AG20443 (cell line): ENCODE results near the gene PYGL.
A peak's percentile ranks its signal among the peaks of the same experiment; 100 is the strongest.
"Not testable (repeated sequence)": the region's sequence is repeated elsewhere in the genome, so short reads cannot be mapped to it uniquely, and the experiment has no call there.

ENCODE experiments used
- DNase-seq: peaks from one replicate; pipeline ENCODE4 v3.0.0; 2012; ENCODE audit warnings: low spot score, mixed read lengths

Gene PYGL

DNA sequence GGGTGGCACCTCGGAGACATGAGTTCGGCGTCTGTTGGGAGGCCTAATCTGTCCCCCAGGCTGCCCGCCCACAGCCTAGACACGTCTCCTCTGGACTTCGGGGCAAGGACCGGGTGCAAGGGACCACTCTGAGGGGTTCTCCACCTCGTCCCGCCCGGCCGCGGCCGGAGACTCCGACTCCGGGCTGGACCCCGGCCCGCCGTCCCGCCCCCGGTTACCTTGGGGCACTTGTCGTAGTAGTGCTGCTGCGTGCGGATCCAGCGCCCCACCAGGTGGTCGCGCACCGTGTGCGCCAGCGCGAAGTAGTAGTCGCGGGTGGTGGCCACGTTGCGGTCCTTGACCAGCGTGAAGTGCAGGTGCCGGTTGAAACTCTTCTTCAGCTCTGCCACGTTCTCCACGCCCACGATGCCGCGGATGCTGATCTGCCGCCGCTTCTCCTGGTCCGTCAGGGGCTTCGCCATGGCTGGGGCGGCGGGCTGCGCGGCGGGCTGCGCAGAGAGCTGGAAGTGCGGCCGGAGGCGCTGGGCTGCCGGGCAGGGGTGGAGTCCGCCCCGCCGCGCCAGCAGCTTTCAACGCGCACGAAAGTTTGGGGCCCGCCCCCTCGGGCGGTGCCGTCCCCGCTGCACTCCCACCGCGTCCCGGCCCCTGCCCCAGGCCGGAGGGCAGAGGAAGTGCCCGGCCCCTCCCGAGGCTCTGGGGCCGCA lies at the start of gene PYGL:
Gene PYGL, minus strand, starts transcription at position 541 of the 704 bp plus-strand sequence. Its CDS starts 80 bp downstream, at position 461.
- DNase-seq = peak; percentile 92

DNA sequence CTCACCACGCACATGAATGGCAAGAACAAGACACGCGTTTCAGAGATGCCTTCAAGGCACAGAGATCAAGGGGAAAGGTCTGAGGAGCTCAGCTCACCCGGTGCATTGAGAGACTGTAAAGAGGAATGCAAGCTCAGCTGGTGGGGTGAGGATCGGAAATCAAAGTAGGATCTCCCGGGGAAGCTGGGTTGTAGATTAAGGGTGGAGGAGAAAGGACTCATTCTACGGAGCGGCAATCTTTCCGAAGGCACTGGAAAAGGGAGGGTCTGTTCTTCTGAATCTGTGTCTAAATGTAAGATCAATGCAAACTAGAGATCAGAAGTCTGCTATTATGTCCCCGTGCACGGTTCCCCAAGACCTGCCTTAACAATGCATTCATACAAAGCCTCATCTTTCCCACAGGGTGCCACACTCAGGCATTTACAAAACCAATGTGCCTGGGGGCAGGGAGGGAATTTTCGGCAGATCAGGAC lies 41.6 kb upstream of the PYGL start:
- DNase-seq = no peak

DNA sequence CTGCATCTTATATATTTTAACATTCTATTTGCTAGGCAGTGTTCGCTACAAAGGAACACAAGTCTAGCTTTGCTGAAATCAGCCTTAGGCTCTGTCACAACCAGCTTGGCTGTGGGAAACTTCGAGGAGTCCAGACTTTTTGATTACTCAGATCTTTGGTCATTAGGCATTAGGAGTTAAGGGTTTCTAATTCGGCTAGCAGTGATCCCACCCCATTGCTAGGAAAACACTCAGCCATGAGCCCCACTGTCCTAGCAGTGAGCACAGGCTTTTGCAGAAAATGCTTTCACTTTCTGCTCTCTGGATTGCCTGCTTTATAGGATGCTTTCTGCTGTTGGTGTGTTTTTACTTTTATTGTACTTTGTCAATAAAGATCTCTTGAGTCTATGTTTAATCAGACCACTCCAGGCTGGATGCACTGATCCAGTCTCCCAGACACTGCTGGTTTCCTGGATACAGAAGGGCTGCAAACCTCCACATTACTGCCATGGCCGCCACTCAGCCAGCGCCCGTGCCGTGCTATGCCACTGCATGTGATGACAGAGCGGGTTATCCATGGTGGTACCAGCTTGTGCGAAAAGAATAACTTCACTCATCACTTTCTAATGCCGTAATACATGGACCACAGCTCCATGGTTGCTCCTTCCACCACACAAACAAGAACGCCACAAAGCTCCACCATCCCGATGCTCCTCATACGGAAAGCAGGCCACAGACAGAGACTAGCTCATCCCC lies 41.0 kb upstream of the PYGL start:
- DNase-seq = peak; percentile 11

DNA sequence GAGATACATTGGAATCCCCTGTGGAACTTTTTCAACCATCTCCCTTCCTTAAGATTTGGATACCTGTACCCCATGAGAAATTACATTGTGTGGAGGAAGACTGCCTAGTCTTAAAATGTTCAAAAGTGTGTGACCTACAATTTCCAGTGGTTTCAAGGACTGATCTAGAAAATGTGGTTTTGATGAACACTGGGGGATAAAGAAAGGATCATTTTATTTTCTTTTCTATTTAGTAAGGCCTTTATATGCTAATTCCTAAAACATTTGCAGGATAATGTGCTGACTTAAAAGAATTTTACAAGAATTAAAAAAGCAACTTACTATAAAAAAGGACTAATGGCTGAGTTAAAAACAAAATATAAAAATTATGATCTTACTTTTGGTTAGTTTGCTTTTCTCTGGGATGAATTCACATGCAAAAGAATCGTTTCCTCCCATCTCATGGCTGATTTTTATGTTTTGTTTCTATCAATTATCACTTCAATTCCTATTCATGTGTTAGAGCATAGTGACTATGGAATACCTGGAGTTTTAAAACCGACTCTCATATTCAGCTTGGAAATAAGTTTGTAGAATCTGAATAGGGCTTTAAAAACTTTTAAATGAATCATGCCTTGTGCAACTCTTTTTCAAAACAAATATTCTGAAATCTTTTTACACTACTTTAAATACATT lies 39.9 kb upstream of the PYGL start:
- no peak for DNase-seq

DNA sequence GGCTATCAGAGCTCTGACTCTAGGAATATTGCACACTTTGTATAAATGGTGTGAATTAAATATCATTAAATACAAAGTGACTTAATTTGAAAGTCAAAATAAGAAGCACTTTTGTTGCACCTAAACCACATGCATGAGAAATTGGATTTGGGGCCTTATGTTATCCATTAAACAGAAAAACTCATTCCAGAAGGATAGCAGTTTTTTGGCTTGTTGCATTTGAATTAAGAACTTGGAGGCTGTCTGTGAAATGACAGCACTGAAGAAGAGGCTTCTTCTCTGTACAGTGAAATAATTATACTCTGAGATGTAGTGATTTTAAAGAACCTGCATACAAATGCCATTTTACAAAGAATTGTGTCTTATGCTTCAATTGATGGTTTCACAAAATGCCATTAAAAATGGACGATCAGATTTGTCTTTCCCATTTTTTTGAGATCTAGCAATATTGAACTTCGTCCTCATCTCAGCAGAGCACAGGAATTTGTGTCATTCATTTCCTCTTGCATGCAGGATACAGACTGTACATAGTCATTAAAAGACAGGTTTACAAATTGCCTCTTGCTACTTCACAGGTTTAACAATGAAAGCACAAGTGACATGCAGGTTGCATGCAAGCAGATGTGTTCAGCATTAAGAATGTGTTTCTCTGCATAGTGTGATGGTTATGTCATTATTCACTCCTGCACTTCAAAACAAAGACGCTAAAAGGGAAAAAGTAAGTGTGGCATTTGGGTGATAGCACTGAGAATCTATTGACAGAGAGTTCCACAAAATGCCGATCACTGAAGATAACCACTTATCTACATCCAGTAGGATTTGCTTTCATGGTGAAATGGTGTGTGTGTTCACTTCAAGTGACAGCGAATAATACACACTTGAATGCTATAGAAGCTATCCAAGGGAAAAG lies 35.9 kb upstream of the PYGL start:
- DNase-seq = no peak

DNA sequence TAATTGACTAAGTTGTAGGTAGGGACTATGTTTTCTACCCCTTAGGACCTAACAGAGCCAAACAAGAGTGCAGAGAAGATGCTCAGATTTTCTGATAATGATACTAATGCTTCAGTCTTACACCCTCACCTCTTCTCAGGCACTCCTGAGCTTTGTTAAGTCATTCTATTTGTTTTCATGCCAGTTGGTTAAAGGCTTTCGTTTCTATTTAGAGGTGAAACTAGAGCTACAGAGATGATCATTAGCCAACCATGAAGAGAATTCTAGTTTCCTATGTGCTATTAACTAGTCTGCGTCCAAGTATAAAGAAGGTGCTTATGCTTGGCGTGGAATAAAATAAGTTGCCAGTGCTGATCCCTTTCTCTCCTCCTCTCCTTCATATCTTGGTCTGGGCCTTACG lies 34.6 kb upstream of the PYGL start:
- no peak for DNase-seq

DNA sequence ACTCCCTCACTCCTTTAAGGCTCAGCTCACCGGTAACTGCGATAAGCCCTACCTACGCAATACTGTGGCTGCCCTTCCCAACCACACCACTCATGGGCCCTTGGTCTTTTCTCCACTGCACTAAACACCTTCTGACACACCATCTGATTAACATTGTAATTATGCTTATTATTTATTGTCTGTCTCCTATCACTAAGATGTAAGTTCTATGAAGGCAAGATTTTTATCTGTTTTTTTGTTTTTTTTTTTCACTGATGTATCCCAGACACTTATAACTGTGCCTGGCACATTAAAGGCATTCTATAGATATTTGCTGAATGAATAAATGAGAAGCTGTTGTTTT lies 34.2 kb upstream of the PYGL start:
- DNase-seq = no peak

DNA sequence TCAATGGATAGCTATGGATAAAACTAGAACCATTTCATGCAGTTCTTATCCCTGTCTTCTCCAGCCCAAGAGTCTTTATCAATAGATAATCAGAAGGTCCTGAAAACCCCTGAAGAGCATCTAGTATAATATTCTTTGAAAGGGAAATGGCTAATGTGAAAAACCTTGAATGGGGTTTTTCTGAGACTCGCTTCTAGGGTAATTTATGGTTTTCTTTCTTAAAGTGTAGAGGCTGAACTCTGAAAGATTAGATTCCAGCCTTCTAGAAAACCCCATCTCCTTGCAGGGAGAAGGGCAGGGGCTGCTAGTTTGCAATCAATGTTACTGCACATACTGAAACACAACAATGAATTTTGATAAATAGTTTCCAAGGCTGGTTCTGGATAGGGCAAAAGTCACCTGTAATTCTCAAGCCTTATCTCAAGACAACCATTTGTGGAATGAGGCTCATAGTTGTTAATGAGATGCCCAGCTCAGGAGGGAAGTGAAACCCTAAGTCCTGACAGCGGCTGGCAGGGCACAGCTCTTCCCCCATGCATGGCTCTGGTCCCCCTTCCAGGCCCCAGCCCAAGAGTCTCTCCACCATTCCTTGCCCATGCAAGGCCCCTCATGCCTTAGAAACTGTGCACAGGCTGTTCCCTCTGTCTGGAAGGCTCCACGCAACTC lies 33.7 kb upstream of the PYGL start:
- DNase-seq = no peak

DNA sequence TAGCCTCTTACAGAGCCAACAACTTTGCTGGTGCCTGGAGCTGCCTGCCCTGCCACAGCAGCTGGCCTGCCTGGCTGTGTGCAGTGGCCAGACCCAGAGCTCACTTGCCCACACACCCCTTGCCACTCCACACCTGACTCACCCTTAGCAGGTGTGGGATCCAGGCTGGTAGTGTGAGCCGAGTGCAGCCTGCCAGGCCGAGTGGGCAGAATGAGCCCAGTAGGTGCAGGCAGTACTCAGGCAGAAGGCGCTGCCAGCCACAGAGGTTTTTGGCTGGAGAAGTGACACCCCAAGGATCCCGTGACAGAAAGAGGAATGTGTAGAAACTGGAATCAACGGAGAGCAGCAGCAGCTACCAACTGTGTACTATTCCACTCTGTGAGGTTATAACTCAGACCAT lies 29.8 kb upstream of the PYGL start:
- no peak for DNase-seq

DNA sequence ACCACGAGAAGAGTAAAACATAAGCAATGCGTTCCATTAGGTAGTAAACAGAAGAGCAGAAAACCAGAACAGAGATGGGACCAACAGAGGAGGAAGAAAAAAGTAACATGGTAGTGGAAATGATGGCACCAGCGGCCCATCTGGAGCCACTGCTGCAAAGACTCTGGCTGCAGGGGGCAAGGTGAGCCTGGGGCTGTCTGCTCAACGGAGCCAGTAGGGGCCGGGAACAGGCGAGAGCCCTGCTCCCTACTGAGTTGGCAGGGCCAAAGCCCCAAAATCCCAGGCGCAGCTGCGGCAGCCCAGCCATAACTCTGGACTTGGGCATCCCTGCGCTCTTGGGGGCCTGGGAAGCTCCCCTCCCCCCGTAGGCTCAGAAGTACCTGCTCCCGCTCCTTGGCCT lies 28.5 kb upstream of the PYGL start:
- DNase-seq = no peak

DNA sequence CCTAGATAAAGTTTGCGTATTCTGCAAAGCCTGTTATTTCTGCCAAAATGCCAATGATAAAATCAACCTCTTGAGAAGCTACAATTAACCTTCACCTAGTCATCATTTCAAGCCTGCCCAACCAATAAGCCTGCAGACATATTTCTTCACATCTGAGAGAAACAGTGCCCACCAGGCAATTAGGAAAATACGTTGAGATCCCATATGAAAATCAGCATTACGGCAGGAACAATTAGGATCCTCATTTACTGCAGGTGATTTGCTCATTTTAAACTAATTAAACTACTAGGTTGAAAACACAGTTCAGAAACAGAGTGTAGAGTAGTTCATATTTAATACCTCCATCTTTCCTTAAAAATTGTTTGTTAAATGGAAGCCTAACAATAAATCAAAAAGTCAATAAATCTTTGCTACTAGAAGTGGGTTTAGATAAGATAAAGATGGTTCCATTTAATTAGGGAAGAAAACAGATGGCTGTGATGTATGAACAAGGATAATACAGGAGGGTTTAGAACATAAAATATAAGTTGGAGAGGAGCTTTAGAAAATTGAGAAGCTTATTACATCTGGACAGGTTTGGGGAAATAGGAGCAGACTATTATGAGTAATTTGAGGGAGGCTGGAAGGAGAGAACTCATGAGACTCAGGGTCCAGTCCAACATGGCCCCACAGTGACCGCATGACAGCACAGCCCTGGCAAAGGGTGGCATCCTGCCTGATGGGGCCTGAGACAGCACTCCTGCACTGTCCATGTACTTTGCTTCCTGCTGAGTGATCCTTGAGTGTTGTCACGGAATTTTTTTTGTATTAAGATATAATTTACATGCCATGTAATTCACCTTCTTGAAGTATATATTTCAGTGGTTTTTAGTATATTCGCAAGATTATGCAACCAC lies 26.9 kb upstream of the PYGL start:
- no peak for DNase-seq

DNA sequence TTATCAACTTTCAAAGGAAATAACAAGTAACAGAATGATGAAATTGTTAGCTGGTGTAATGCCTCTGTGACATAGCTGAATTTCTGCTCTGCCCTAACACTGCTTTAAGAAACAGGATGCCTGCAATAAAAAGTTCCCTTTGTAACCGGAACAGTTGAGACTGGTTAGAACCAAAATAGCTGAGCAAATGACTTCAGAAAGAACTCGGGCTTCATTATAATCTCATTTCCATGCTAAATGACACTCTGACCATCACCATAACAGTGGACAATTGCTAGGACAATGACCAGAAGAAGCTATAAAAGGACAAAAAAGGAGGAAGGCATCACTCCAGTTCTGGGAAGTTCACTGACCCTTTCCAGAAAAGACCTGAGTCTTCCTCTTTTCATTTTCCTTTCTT lies 23.5 kb upstream of the PYGL start:
- no peak for DNase-seq

DNA sequence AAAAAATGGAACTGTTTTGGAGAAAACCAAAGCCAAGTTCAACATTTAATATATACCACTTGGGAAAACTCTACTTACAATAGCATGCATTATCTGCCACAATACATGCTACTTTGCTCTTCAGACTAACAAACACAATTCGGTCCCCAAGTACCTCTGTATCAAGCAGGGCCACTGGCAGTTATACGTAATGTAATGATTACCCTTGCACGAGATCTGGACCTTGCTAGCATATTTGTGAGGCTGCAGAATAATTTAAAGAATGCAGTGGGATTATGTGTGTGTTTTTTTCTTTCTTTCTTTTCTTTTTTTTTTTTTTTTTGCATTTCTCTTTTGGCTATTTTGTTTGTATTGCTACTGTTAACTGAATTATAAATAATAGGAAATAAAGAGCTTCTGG lies 22.8 kb upstream of the PYGL start:
- peak; percentile 15 for DNase-seq

DNA sequence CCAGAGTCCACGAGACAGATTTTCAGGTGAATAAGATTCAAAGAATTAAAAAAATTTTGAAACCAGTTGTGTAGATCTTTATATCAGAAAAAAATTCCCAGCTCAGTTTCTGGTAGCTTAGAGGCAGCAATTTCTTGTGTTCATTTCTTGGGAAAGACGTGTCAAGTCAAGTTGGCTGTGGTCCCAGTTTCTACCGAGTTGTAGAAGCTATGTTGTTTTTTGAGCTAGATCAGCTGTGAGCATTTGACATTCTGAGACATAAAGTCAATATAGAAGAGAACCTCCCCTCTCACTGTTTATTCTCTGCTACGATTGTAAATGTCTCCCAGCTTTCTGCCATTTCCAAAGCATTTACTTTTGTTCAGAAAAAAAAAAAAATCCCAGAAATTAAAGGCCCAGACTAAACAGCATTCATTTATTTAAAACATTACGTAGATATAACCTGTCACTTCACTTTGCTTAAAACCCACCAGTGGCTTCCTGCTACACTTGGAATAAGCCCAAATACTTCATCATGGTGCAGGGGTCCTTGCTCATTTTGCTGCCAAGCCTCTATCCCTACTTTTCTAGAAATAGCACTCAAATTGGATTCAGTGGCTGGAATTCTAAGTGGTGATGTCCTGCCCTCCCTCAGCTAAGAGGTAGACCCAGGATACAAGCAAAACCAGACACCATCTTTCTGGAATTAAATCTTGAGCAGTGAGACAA lies 20.6 kb upstream of the PYGL start:
- peak; percentile 59 for DNase-seq

DNA sequence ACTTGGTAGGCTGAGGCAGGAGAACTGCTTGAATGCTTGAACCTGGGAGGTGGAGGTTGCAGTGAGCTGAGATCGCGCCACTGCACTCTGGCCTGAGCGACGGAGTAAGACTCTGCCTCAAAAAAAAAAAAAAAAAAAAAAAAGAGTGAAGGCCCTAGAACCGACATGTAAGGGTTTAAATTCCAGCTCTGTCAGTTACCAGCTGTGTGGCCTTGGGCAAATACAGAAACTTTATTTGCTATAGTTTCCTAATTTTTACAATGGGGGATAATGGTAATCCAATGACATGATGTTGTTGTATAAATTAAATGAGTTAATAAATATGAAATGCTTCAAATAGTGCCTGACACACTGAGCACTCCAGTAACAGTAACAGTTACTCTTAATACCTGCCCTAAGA lies 19.6 kb upstream of the PYGL start:
- no peak for DNase-seq

DNA sequence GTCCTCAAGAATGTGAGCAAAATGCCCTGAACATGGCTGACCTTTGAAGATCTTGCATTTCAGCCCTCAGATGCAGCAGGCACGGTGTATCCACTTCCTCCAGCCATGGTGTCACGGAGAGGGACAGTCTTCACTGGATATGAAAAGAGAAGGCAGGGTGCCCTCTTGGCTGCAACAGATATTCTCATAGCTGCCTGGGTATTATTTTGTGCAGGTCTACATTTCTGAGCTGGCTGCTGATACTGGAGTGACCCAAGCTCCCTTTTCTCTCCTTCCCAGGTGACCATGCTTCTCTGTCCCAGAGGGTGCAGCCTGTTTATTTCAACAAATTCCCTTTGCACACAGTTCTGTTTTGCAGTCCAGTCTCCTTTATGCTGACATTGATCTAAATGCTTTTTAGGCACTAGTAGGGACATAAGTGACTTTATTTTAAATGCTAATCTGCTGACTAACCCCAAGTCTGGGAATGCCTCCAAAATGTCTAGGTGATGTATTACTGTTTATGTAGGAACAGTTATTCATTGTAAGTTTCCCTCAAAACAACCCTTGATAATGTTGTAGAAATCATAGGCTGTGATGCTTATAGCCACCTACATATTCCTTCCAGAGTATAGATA lies 17.4 kb upstream of the PYGL start:
- DNase-seq = peak; percentile 18

DNA sequence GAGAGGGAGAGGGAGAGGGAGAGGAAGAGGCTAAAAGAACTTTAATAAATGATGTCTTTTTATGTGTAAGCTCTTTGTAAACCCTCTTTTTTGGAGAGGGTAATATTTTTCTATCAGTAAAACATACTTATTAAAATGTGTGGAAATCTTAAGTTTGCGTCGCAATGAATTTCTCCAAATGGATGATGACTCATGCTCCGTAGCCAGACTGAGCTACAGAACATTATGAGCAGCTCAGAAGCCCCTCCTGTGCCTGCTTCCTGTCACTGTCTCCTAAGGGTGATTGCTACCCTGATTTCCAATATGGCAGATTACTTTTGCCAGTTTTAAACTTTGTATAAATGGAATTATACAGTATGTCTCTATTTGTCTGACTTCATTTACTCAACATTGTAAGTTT lies 13.0 kb upstream of the PYGL start:
- DNase-seq = peak; percentile 18

DNA sequence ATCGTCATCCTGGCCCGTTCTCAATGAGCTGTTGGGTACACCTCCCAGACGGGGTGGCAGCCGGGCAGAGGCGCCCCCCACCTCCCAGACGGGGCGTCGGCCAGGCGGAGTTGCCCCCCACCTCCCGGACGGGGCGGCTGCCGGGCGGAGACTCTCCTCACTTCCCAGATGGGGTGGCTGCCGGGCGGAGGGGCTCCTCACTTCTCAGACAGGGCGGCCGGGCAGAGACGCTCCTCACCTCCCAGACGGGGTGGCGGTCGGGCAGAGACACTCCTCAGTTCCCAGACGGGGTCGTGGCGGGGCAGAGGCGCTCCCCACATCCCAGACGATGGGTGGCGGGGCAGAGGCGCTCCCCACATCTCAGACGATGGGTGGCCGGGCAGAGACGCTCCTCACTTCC lies 12.1 kb upstream of the PYGL start:
- DNase-seq = not testable (repeated sequence)

DNA sequence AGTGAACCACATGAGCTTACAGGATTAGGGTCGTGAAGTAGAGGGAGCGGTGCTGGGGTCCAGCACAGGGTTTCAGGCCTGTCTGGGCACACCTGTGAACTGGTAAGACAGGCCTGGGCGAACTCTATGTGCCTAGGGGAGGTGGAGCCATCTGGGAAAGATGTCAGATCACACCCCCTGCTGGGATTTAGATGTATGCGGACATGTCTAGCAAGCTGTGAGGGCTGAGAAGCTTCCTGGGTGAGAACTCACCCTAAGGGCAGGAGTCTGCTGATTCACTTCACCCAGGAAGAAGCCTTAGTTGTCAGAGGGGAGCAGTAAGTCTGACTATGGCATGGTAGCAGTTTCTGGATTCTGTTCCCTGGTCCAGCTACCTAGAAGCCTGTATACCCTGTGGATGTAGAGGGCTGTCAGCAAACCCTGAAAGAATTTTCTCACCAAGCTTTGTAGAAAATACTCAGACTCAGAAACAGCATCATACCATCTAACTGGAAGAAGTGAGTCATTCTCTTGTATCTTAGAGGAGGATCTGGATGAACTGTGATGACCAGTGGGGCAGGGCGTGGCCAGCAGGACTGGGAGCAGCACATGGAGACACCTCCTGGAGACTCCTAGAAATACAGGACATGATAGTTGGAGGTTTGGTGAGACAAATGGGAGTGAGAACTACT lies 11.2 kb upstream of the PYGL start:
- DNase-seq = peak; percentile 94
